H1 (cell line): ENCODE measurements around the gene CDYL. TPM values are rescaled to one million over a fixed set of nuclear protein-coding genes. Genes with fewer than 3 reads are reported as not detected.

ENCODE experiments used
- BRCA1 ChIP-seq: IDR thresholded peaks from 2 replicates; pipeline ENCODE4 v1.6.1; 2012; ENCODE audit warnings: low read depth, low read length, improper control_type of control experiment
- CHD7 ChIP-seq: fragments of 300-600 bp; sonication (generic); IDR thresholded peaks from 2 replicates; pipeline ENCODE4 v1.7.1; 2012; ENCODE audit warnings: low read length, moderate library complexity, mild to moderate bottlenecking, inconsistent platforms; ENCODE audit not compliant: insufficient replicate concordance
- CREB1 ChIP-seq: IDR thresholded peaks from 2 replicates; pipeline ENCODE4 v1.6.1; 2012; ENCODE audit warnings: inconsistent platforms
- EP300 ChIP-seq, 2 experiments: IDR thresholded peaks; 1 replicate in 1 of 2; 2 replicates in 1 of 2; pipeline ENCODE4 v1.6.1; 2011 to 2012; ENCODE audit warnings: low read depth in 2 of 2, low read length in 2 of 2, mild to moderate bottlenecking in 2 of 2, borderline replicate concordance in 1 of 2, inconsistent platforms in 1 of 2, moderate library complexity in 1 of 2
- JUND ChIP-seq: IDR thresholded peaks from 2 replicates; pipeline ENCODE4 v1.6.1; 2011; ENCODE audit warnings: mild to moderate bottlenecking, improper control_type of control experiment, low read length
- MAX ChIP-seq: IDR thresholded peaks from 2 replicates; pipeline ENCODE4 v1.6.1; 2012; ENCODE audit warnings: inconsistent platforms
- NANOG ChIP-seq: IDR thresholded peaks from 2 replicates; pipeline ENCODE4 v1.6.1; 2011; ENCODE audit warnings: low read length, low read depth, mild to moderate bottlenecking, inconsistent platforms; ENCODE audit not compliant: insufficient read depth, poor library complexity, severe bottlenecking
- SIN3A ChIP-seq, 2 experiments: IDR thresholded peaks in 1 of 2; conservative IDR thresholded peaks in 1 of 2; 2 replicates each; pipeline ENCODE4 v1.6.1; 2011 to 2012; ENCODE audit warnings: low read length in 2 of 2, improper control_type of control experiment in 1 of 2, low read depth in 1 of 2, mild to moderate bottlenecking in 1 of 2
- TAF7 ChIP-seq: optimal IDR thresholded peaks from 2 replicates; pipeline ENCODE3; 2011; ENCODE audit warnings: low read depth, mild to moderate bottlenecking, inconsistent platforms, low read length, moderate library complexity, borderline replicate concordance
- TBP ChIP-seq: IDR thresholded peaks from 2 replicates; pipeline ENCODE4 v1.6.1; 2011; ENCODE audit warnings: low read depth, low read length, improper control_type of control experiment
- polyA plus RNA-seq, 7 experiments: library from polyadenylated mRNA; depleted of rRNA in 3 of 7; stranded (reverse) in 5 of 7; unstranded in 2 of 7; fragments of >200 nt in 5 of 7; fragments of 200-250 nt in 2 of 7; gene quantifications; 1 replicate in 5 of 7; 2 replicates in 1 of 7; 4 replicates in 1 of 7; pipeline versions ENCODE4 v1.2.1 to v1.2.3, GENCODE V29; 2011 to 2013; ENCODE audit warnings: missing spikeins in 2 of 7, mixed read lengths in 2 of 7
- total RNA-seq: library from RNA; stranded (reverse); fragmentation: NEBNext Ultra II Directional; extraction: Animal tissue kit (Norgen Biotek cat#: 25700); gene quantifications from 2 replicates; pipeline ENCODE4 v1.2.1, GENCODE V29; 2021

CDYL gene
- total and polyA plus RNA-seq, 2 of the 8 experiments (the other 6 are each of a cell fraction or from before 2014, with no cell fraction given): 56.4 to 119 TPM

GRCh38 chr6:4929097-4929718 lies 153.0 kb downstream of the CDYL start (continued):
- TF ChIP-seq CHD7 (no peak), NANOG (no peak), TAF7 (no peak), BRCA1 (no peak), CREB1 (no peak), MAX (no peak), JUND (no peak), SIN3A (conservative IDR thresholded peaks at IDR 0.05 in 1 of 2, IDR thresholded peaks at IDR 0.05 in 1 of 2; ENCODE audit: low read depth in 1 of 2, low read length in 2 of 2) (no peak), EP300 (IDR thresholded peaks at IDR 0.05; ENCODE audit: borderline replicate concordance in 1 of 2, low read depth in 2 of 2, low read length in 2 of 2) (no peak), TBP (no peak)
